ENCODE data around the gene SRA1. TPM values are rescaled to one million over a fixed set of nuclear protein-coding genes. Genes with fewer than 3 reads are reported as not detected.

Gene SRA1
- total and polyA plus RNA-seq, 2 of the 13 experiments (the other 11 are each of a cell fraction or from before 2014, with no cell fraction given): 14.2 to 32.8 TPM

DNA sequence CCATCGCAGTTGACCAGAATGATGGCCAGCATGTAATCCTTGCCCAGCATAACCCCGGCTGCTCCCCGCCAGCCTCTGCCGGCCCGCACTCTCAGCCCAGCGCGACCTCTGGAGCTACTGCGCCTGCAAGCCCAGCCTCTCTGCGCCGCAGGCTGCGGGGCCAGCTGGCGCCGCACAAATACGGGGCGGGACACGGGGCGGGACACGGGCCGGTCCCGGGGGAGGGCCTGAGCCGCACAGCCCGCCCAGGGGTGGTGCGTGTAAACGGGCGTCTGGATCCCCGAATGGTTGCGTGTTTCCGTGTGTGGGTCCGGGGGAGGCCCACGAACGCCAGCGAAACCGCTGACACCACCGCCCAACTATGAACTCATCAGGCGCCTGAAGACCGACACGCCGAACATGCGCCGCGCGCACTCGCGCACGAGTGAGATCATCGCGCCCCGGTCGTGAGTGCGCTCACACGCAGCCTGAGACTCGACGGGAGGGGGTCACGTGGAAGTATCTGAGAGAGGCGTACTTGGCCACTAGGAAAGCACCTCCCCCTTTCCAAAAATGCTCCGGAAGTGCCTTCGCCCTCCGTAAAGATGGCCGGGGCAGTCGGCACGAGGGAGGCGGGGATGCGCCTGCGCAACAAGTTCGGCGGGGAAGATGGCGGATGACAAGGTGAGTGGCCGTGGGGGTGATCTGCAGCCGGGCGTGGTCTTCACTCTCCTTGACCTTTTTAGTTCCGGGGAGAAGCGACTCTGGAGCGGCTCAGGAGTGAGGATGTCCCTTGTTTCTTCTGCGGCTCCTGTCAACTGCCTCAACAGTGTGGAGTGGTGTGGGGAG lies 7.1 kb upstream of the SRA1 start, which contains the start of the genes APBB3 and SLC35A4 (continued):
- TF ChIP-seq ZNF230 (CRISPR knock-in tag; IDR thresholded peaks at IDR 0.05) (no peak), NONO (IDR thresholded peaks at IDR 0.05) (no peak), NONO (CRISPR knock-in tag; conservative IDR thresholded peaks at IDR 0.05) (no peak), SOX13 (IDR thresholded peaks at IDR 0.05) (no peak), SOX13 (CRISPR knock-in tag; conservative IDR thresholded peaks at IDR 0.05 in 1 of 2, IDR thresholded peaks at IDR 0.05 in 1 of 2) (no peak), PTBP1 (IDR thresholded peaks at IDR 0.05; ENCODE audit: low read depth, low read length, poor library complexity, severe bottlenecking) (no peak), HDAC1 (CRISPR knock-in tag; IDR thresholded peaks at IDR 0.05) (peak; percentile 61), MEIS1 (CRISPR knock-in tag; IDR thresholded peaks at IDR 0.05; ENCODE audit: borderline replicate concordance) (peak; percentile 51; the same call in 1 of the 2 replicates), ZNF496 (CRISPR knock-in tag; IDR thresholded peaks at IDR 0.05; ENCODE audit: insufficient replicate concordance) (no peak), CENPT (CRISPR knock-in tag; IDR thresholded peaks at IDR 0.05; ENCODE audit: low read depth) (no peak), GATA4 (IDR thresholded peaks at IDR 0.05; ENCODE audit: borderline replicate concordance, low read depth) (no peak), MAF1 (CRISPR knock-in tag; IDR thresholded peaks at IDR 0.05; ENCODE audit: borderline replicate concordance) (no peak), SMARCE1 (IDR thresholded peaks at IDR 0.05; ENCODE audit: borderline replicate concordance) (no peak), ZNF7 (CRISPR knock-in tag; IDR thresholded peaks at IDR 0.05) (no peak), TGIF2 (CRISPR knock-in tag; IDR thresholded peaks at IDR 0.05) (no peak), ZSCAN29 (CRISPR knock-in tag; conservative IDR thresholded peaks at IDR 0.05) (no peak)
- TF ChIP-seq, protein P1, sequence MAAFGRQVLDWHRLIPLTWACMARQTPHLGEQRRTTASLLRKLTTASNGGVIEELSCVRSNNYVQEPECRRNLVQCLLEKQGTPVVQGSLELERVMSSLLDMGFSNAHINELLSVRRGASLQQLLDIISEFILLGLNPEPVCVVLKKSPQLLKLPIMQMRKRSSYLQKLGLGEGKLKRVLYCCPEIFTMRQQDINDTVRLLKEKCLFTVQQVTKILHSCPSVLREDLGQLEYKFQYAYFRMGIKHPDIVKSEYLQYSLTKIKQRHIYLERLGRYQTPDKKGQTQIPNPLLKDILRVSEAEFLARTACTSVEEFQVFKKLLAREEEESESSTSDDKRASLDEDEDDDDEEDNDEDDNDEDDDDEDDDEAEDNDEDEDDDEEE (CRISPR knock-in tag; IDR thresholded peaks at IDR 0.05): no peak
- TF ChIP-seq, protein P2, sequence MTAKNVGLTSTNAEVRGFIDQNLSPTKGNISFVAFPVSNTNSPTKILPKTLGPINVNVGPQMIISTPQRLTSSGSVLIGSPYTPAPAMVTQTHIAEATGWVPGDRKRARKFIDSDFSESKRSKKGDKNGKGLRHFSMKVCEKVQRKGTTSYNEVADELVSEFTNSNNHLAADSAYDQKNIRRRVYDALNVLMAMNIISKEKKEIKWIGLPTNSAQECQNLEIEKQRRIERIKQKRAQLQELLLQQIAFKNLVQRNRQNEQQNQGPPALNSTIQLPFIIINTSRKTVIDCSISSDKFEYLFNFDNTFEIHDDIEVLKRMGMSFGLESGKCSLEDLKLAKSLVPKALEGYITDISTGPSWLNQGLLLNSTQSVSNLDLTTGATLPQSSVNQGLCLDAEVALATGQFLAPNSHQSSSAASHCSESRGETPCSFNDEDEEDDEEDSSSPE (CRISPR knock-in tag; IDR thresholded peaks at IDR 0.05): peak; percentile 25; the same call in 1 of the 2 replicates
- TF ChIP-seq, protein P3, sequence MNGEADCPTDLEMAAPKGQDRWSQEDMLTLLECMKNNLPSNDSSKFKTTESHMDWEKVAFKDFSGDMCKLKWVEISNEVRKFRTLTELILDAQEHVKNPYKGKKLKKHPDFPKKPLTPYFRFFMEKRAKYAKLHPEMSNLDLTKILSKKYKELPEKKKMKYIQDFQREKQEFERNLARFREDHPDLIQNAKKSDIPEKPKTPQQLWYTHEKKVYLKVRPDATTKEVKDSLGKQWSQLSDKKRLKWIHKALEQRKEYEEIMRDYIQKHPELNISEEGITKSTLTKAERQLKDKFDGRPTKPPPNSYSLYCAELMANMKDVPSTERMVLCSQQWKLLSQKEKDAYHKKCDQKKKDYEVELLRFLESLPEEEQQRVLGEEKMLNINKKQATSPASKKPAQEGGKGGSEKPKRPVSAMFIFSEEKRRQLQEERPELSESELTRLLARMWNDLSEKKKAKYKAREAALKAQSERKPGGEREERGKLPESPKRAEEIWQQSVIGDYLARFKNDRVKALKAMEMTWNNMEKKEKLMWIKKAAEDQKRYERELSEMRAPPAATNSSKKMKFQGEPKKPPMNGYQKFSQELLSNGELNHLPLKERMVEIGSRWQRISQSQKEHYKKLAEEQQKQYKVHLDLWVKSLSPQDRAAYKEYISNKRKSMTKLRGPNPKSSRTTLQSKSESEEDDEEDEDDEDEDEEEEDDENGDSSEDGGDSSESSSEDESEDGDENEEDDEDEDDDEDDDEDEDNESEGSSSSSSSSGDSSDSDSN (CRISPR knock-in tag; IDR thresholded peaks at IDR 0.05): peak; percentile 64
- TF ChIP-seq, protein P4, sequence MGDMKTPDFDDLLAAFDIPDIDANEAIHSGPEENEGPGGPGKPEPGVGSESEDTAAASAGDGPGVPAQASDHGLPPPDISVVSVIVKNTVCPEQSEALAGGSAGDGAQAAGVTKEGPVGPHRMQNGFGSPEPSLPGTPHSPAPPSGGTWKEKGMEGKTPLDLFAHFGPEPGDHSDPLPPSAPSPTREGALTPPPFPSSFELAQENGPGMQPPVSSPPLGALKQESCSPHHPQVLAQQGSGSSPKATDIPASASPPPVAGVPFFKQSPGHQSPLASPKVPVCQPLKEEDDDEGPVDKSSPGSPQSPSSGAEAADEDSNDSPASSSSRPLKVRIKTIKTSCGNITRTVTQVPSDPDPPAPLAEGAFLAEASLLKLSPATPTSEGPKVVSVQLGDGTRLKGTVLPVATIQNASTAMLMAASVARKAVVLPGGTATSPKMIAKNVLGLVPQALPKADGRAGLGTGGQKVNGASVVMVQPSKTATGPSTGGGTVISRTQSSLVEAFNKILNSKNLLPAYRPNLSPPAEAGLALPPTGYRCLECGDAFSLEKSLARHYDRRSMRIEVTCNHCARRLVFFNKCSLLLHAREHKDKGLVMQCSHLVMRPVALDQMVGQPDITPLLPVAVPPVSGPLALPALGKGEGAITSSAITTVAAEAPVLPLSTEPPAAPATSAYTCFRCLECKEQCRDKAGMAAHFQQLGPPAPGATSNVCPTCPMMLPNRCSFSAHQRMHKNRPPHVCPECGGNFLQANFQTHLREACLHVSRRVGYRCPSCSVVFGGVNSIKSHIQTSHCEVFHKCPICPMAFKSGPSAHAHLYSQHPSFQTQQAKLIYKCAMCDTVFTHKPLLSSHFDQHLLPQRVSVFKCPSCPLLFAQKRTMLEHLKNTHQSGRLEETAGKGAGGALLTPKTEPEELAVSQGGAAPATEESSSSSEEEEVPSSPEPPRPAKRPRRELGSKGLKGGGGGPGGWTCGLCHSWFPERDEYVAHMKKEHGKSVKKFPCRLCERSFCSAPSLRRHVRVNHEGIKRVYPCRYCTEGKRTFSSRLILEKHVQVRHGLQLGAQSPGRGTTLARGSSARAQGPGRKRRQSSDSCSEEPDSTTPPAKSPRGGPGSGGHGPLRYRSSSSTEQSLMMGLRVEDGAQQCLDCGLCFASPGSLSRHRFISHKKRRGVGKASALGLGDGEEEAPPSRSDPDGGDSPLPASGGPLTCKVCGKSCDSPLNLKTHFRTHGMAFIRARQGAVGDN (CRISPR knock-in tag; IDR thresholded peaks at IDR 0.05): peak; percentile 81

Measured in HepG2 (cell line).